GM19193 (cell line): ENCODE data around the gene C2CD3.

Source experiments
- POLR2A ChIP-seq: IDR thresholded peaks from 4 replicates; pipeline ENCODE4 v1.6.1; 2011; ENCODE audit not compliant: insufficient read depth, insufficient read length; ENCODE audit errors: extremely low read depth

C2CD3 gene

GRCh38 chr11:74179234-74180052 is 8.6 kb upstream of the C2CD3 start:
- TF ChIP-seq POLR2A, result no peak

GRCh38 chr11:74175920-74176319 is 5.1 kb upstream of the C2CD3 start:
- TF ChIP-seq POLR2A, result no peak

- no peak for TF ChIP-seq POLR2A
Measured at GRCh38 chr11:74171997-74172396, 1.2 kb upstream of the C2CD3 start.

- TF ChIP-seq POLR2A, result no peak
Measured at GRCh38 chr11:74171630-74171968, 797 bp upstream of the C2CD3 start.

GRCh38 chr11:74169738-74170458 is 904 bp downstream of the C2CD3 start:
- TF ChIP-seq POLR2A, result no peak

- no peak for TF ChIP-seq POLR2A
Measured at GRCh38 chr11:74168838-74169237, 2.0 kb downstream of the C2CD3 start.

GRCh38 chr11:74162681-74163467 is 7.9 kb downstream of the C2CD3 start:
- no peak for TF ChIP-seq POLR2A

GRCh38 chr11:74159642-74160041 is 11.2 kb downstream of the C2CD3 start:
- no peak for TF ChIP-seq POLR2A

- no peak for TF ChIP-seq POLR2A
Measured at GRCh38 chr11:74157169-74157568, 13.6 kb downstream of the C2CD3 start.

GRCh38 chr11:74154620-74155281 is 16.1 kb downstream of the C2CD3 start:
- TF ChIP-seq POLR2A, result no peak

GRCh38 chr11:74153224-74153623 is 17.6 kb downstream of the C2CD3 start:
- TF ChIP-seq POLR2A, result no peak

GRCh38 chr11:74147199-74147929 is 23.4 kb downstream of the C2CD3 start:
- no peak for TF ChIP-seq POLR2A

GRCh38 chr11:74144592-74144991 is 26.2 kb downstream of the C2CD3 start:
- no peak for TF ChIP-seq POLR2A

- no peak for TF ChIP-seq POLR2A
Measured at GRCh38 chr11:74142624-74143023, 28.2 kb downstream of the C2CD3 start.

GRCh38 chr11:74141908-74142307 is 28.9 kb downstream of the C2CD3 start:
- TF ChIP-seq POLR2A, result no peak

GRCh38 chr11:74141241-74141695 is 29.5 kb downstream of the C2CD3 start:
- TF ChIP-seq POLR2A, result no peak
